Panc1 (cell line): ENCODE measurements around the gene TRIM17.

Experiments
- CTCF ChIP-seq: fragments of 450-650 bp; IDR thresholded peaks from 2 replicates; pipeline ENCODE4 v1.5.1; 2017; ENCODE audit warnings: mild to moderate bottlenecking
- SIN3A ChIP-seq: IDR thresholded peaks from 2 replicates; pipeline ENCODE4 v1.6.1; 2012; ENCODE audit warnings: low read depth, mild to moderate bottlenecking, low read length, moderate library complexity, borderline replicate concordance; ENCODE audit not compliant: insufficient read depth

- no peak for TF ChIP-seq CTCF
- TF ChIP-seq SIN3A: no peak
Measured at GRCh38 chr1:228362141-228362883, 54.3 kb downstream of the TRIM17 start.
